GM12878 (cell line): ENCODE measurements around the gene RAPGEF4. TPM values are rescaled to one million over a fixed set of nuclear protein-coding genes. Genes with fewer than 3 reads are reported as not detected.

Source experiments
- ATAC-seq: fragments of 200-7000 bp; cut with Tn5 transposase; 3 replicates; pipeline ENCODE4 v1.9.1; 2020; ENCODE audit warnings: mild to moderate bottlenecking, moderate library complexity
- BruUV-seq: library from RNA; stranded (reverse); fragments of 400-500 nt; replicated peaks from 2 replicates; lab custom pipeline; 2021; lab: Mats Ljungman, UMichigan
- CTCF ChIA-PET: fragments of 300-600 bp; sonication (Branson Sonifier 250); formaldehyde crosslinking; extraction: SDS; loops from one replicate; lab custom pipeline; 2021; ENCODE audit warnings: inconsistent platforms; lab: Yijun Ruan, JAX
- POLR2A ChIA-PET: fragments of 350-600 bp; formaldehyde crosslinking; extraction: SDS; loops from one replicate; lab custom pipeline; 2021; ENCODE audit warnings: inconsistent platforms; lab: Charles Lee
- RAD21 ChIA-PET: fragments of 300-600 bp; sonication (Branson Sonifier 250); formaldehyde crosslinking; loops from one replicate; lab custom pipeline; 2023; ENCODE audit warnings: antibody characterized with exemption; ENCODE audit not compliant: unreplicated experiment; lab: Charles Lee
- SMC1A ChIA-PET: fragments of 300-600 bp; sonication (Branson Sonifier 250); formaldehyde crosslinking; loops from one replicate; lab custom pipeline; 2023; ENCODE audit not compliant: unreplicated experiment, uncharacterized antibody; lab: Charles Lee
- DNase-seq: peaks from one replicate; pipeline ENCODE4 v3.0.0-alpha.2; 2011; ENCODE audit warnings: low read depth, low spot score
- FAIRE-seq: peaks from 3 replicates; lab custom pipeline; 2011; peaks lifted over from hg19 to GRCh38; lab: Jason Lieb, UNC
- H2AFZ ChIP-seq: 2 replicates; pipeline ENCODE4 v1.6.0; 2011; ENCODE audit warnings: low read depth, low read length, control low read depth; ENCODE audit not compliant: control insufficient read depth
- H3K27ac ChIP-seq: 2 replicates; pipeline ENCODE4 v1.5.1; 2011; ENCODE audit warnings: control low read depth; ENCODE audit not compliant: control insufficient read depth, insufficient read depth
- H3K27me3 ChIP-seq, 2 experiments: replicated peaks in 1 of 2; 2 replicates each; pipeline versions ENCODE4 v1.6.0 to v1.6.1; 2011; ENCODE audit warnings: low read length in 1 of 2; ENCODE audit not compliant: control insufficient read depth in 2 of 2, insufficient read depth in 2 of 2
- H3K36me3 ChIP-seq, 2 experiments: 2 replicates each; pipeline ENCODE4 v1.5.1; 2011; ENCODE audit warnings: low read length in 1 of 2; ENCODE audit not compliant: control insufficient read depth in 2 of 2, insufficient read depth in 2 of 2
- H3K4me1 ChIP-seq: 2 replicates; pipeline ENCODE4 v1.6.1; 2011; ENCODE audit warnings: mild to moderate bottlenecking, low read length, moderate library complexity, mixed read lengths; ENCODE audit not compliant: control insufficient read depth, insufficient read depth
- H3K4me2 ChIP-seq: 2 replicates; pipeline ENCODE4 v1.6.0; 2011; ENCODE audit warnings: control low read depth; ENCODE audit not compliant: control insufficient read depth, insufficient read depth
- H3K4me3 ChIP-seq: fragments of 200-600 bp; sonication (generic); 2 replicates; pipeline ENCODE4 v1.5.1; 2016
- H3K79me2 ChIP-seq: 2 replicates; pipeline ENCODE4 v1.6.0; 2011; ENCODE audit warnings: low read length; ENCODE audit not compliant: control insufficient read depth, insufficient read depth
- H3K9ac ChIP-seq: 2 replicates; pipeline ENCODE4 v1.8.0; 2011; ENCODE audit warnings: low read length, control low read depth, mixed read lengths; ENCODE audit not compliant: control insufficient read depth, insufficient read depth
- H3K9me3 ChIP-seq: replicated peaks from 3 replicates; pipeline ENCODE4 v1.5.1; 2011; ENCODE audit warnings: mild to moderate bottlenecking, low read length; ENCODE audit not compliant: control insufficient read depth, insufficient read depth
- H4K20me1 ChIP-seq: 2 replicates; pipeline ENCODE4 v1.6.0; 2011; ENCODE audit not compliant: control insufficient read depth, insufficient read depth
- BACH1 ChIP-seq: fragments of 450-650 bp; IDR thresholded peaks from 2 replicates; pipeline ENCODE4 v1.6.1; 2017; ENCODE audit warnings: mild to moderate bottlenecking, borderline replicate concordance
- BMI1 ChIP-seq: fragments of 450-650 bp; IDR thresholded peaks from 2 replicates; pipeline ENCODE4 v1.6.1; 2016; ENCODE audit warnings: mild to moderate bottlenecking, moderate library complexity, borderline replicate concordance
- CBX5 ChIP-seq: sonication (generic); IDR thresholded peaks from 2 replicates; pipeline ENCODE4 v1.6.1; 2016; ENCODE audit warnings: low read depth, moderate library complexity, mild to moderate bottlenecking, inconsistent platforms
- EP300 ChIP-seq, 2 experiments: fragments of 150-350 bp in 1 of 2; IDR thresholded peaks; 2 replicates each; pipeline ENCODE4 v1.6.1; 2011 to 2012; ENCODE audit warnings: low read depth in 2 of 2, low read length in 2 of 2, borderline replicate concordance in 1 of 2, improper control_type of control experiment in 1 of 2, inconsistent platforms in 1 of 2; ENCODE audit not compliant: control insufficient read depth in 1 of 2
- EZH2 ChIP-seq: IDR thresholded peaks from 2 replicates; pipeline ENCODE4 v1.6.1; 2012; ENCODE audit warnings: low read depth, mild to moderate bottlenecking, control low read depth, inconsistent platforms, low read length, borderline replicate concordance; ENCODE audit not compliant: control insufficient read depth
- FOS ChIP-seq: IDR thresholded peaks from 3 replicates; pipeline ENCODE4 v1.6.1; 2011; ENCODE audit warnings: borderline replicate concordance; ENCODE audit not compliant: insufficient read length; ENCODE audit errors: extremely low read depth
- JUND ChIP-seq: IDR thresholded peaks from 2 replicates; pipeline ENCODE4 v1.6.1; 2012; ENCODE audit warnings: low read depth, mild to moderate bottlenecking, low read length, improper control_type of control experiment, moderate library complexity
- MTA2 ChIP-seq: fragments of 450-650 bp; IDR thresholded peaks from 2 replicates; pipeline ENCODE4 v1.6.1; 2016; ENCODE audit warnings: low read depth, mild to moderate bottlenecking, moderate library complexity
- NBN ChIP-seq: fragments of 450-650 bp; IDR thresholded peaks from 2 replicates; pipeline ENCODE4 v1.6.1; 2016
- NFXL1 ChIP-seq: fragments of 450-650 bp; IDR thresholded peaks from 2 replicates; pipeline ENCODE4 v1.6.1; 2017; ENCODE audit warnings: antibody characterized with exemption, mild to moderate bottlenecking, borderline replicate concordance
- NR2C2 ChIP-seq: IDR thresholded peaks from 2 replicates; pipeline ENCODE4 v1.6.1; 2011; ENCODE audit warnings: borderline replicate concordance, low read depth; ENCODE audit not compliant: control insufficient read depth, insufficient read length
- PML ChIP-seq: IDR thresholded peaks from 2 replicates; pipeline ENCODE4 v1.6.1; 2012; ENCODE audit warnings: low read length, inconsistent platforms
- REST ChIP-seq: IDR thresholded peaks from 2 replicates; pipeline ENCODE4 v1.6.1; 2012; ENCODE audit warnings: mild to moderate bottlenecking, low read depth, low read length
- SIN3A ChIP-seq: IDR thresholded peaks from 2 replicates; pipeline ENCODE4 v1.6.1; 2012; ENCODE audit warnings: low read depth, low read length, improper control_type of control experiment
- SMC3 ChIP-seq: IDR thresholded peaks from 2 replicates; pipeline ENCODE4 v1.6.1; 2011; ENCODE audit warnings: low read length, improper control_type of control experiment, borderline replicate concordance
- ZNF384 ChIP-seq: IDR thresholded peaks from 2 replicates; pipeline ENCODE4 v1.6.1; 2012; ENCODE audit warnings: low read depth, mild to moderate bottlenecking, low read length, improper control_type of control experiment, borderline replicate concordance
- ZNF687 ChIP-seq: fragments of 450-650 bp; IDR thresholded peaks from 2 replicates; pipeline ENCODE4 v1.6.1; 2017; ENCODE audit warnings: mild to moderate bottlenecking, moderate library complexity
- in situ Hi-C: fragments of 300-500 bp; cut with MboI; formaldehyde crosslinking; loops from 9 replicates; pipeline ENCODE4 v1.14.3; 2018; ENCODE audit warnings: mixed read lengths
- intact Hi-C: fragments of 100-400 bp; cut with micrococcal nuclease; formaldehyde crosslinking; loops from one replicate; pipeline ENCODE4 v1.14.2; 2022; ENCODE audit not compliant: unreplicated experiment
- polyA plus RNA-seq, 11 experiments: library from polyadenylated mRNA; depleted of rRNA in 4 of 11; unstranded in 6 of 11; stranded (reverse) in 5 of 11; fragments of >200 nt; fragmentation: Nextera tagmentation in 4 of 11; fragmentation: Illumina TruSeq in 1 of 11; extraction: Ambion mirVana in 4 of 11; extraction: Trizol in 1 of 11; gene quantifications; 1 replicate in 1 of 11; 2 replicates in 10 of 11; pipeline versions ENCODE4 v1.2.1 to v1.2.3, GENCODE V29; 2011 to 2016; ENCODE audit warnings: inconsistent platforms in 2 of 11, missing spikeins in 2 of 11, low read depth in 1 of 11
- total RNA-seq, 4 experiments: library from RNA; depleted of rRNA in 3 of 4; stranded (reverse); fragments of >200 nt in 3 of 4; fragmentation: Illumina TruSeq in 1 of 4; extraction: Trizol in 1 of 4; gene quantifications; 2 replicates each; pipeline versions ENCODE4 v1.2.1 to v1.2.3, GENCODE V29; 2013 to 2021

Gene RAPGEF4
- total and polyA plus RNA-seq, 10 of the 15 experiments (the other 5 are each of a cell fraction or from before 2014, with no cell fraction given): 0.18 TPM; not detected in 8

- CTCF ChIA-PET: no interaction called here
- POLR2A ChIA-PET: no interaction called here
- TF ChIP-seq FOS (no peak), NFXL1 (no peak), NBN (no peak), SMC3 (no peak), PML (no peak), MTA2 (no peak), JUND (no peak), EZH2 (no peak), EP300 (IDR thresholded peaks at IDR 0.05; ENCODE audit: borderline replicate concordance in 1 of 2, control insufficient read depth in 1 of 2, low read depth in 2 of 2, low read length in 2 of 2) (no peak), BMI1 (no peak), ZNF687 (no peak), REST (no peak), CBX5 (no peak), NR2C2 (no peak), ZNF384 (no peak), SIN3A (no peak), BACH1 (no peak)
- Histone ChIP-seq H3K9ac (no peak overlapping the region), H3K4me2 (no peak overlapping the region), H2AFZ (no peak overlapping the region), H3K27me3 (no peaks in the 10 kb centered on the region; a peak in 1 of 4 replicates), H3K4me1 (no peaks in the 10 kb centered on the region), H3K4me3 (no peak overlapping the region), H3K79me2 (no peaks in the 10 kb centered on the region), H3K36me3 (no peaks in the 10 kb centered on the region), H4K20me1 (no peaks in the 10 kb centered on the region), H3K9me3 (no peaks in the 10 kb centered on the region), H3K27ac (no peak overlapping the region)
- no peak for ATAC-seq
- in situ Hi-C loops: loop anchor here (25.0 kb wide), 1 partner anchor 137 kb away; no protein-coding TSS in a partner anchor
- no TSS peak for BruUV-seq
- no peak for FAIRE-seq
- SMC1A ChIA-PET: no interaction called here
- intact Hi-C loops: no loop called here
- RAD21 ChIA-PET: no interaction called here
- DNase-seq: no peak
Measured at GRCh38 chr2:172949522-172949921, 213.9 kb downstream of the RAPGEF4 start.
